GM18502 (cell line): ENCODE data around the gene IRF2BP1.
"Not testable (repeated sequence)": the region's sequence is repeated elsewhere in the genome, so short reads cannot be mapped to it uniquely, and the experiment has no call there.

Experiments
- ATAC-seq: cut with Tn5 transposase; IDR thresholded peaks from one replicate; pipeline ENCODE4 v1.9.1; 2021; ENCODE audit warnings: mild to moderate bottlenecking; ENCODE audit not compliant: unreplicated experiment, poor library complexity

The IRF2BP1 gene

DNA sequence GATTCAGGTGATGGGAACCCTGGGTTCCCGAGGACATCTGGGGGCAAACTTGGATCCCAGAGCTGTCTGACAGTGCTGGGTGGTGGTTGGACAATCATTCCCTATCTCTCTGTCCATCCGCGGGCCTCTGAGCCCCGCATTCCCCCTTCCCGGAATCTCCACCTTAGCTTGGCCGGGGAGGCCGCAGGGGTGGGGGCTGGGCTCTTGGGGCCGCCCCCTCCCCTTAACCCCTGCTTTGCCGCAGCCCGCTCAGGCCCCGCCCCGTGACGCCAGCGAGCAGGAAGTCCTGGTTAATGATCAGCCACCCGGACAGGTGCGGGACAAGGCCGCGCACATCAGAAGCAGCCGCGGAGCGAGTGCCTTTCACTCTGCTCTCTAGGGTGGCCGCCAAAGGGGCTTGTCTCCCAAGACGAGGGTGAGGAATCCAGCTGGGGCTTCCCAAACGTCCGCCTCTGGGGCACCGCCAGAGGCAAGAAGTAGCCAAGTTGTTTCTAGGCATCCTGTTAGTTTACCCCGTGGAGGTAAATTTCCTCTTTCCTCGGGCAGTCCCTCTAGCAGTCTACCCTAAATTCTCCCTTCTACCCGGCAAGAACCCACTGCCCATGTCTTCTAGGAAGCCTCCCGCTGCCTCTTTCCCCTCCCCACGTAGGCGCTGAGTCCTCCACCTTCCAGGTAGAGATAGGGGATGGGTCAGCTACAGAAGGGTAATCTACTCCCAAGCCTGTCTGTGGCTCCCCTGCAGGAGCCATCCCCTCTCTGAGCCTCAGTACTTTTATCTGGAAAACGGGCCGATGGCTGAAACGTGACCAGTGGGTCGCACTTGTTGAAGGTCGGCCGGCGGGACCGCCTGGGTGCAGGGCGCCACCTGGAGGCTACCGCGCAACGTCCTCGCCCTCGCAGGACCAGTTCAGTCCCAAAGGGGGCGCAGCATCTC is 3.0 kb downstream of the IRF2BP1 start:
- no peak for ATAC-seq

DNA sequence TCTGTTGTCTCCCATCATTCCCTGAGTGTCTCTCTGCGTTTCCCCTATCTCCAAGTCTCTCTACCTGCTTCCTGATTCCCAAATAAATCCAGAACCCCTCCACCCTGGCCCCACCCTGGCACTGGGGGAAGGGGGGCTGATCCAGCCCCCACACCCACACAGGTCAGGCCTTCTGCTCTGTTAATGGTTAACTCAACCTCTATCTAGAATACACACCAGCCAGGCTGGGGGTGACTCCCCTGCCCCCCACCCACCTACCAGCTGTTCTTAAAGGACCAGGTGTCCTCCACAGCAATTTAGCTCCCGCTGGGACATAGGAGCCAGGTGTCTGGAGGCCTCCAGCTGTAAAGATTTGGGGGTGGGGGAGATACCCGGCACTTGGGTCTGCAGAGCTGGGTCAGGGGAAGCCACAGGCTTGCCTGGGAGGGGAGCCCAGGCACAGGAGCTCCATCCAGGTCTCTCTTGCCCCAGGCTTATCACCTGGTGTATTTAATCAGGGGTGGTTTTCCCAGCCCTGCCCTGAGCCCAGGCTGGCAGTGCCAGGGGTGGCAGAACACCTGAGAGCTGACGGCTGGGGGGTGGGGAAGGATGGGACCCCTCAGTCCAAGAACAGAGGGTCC is 3.9 kb downstream of the IRF2BP1 start:
- no peak for ATAC-seq

DNA sequence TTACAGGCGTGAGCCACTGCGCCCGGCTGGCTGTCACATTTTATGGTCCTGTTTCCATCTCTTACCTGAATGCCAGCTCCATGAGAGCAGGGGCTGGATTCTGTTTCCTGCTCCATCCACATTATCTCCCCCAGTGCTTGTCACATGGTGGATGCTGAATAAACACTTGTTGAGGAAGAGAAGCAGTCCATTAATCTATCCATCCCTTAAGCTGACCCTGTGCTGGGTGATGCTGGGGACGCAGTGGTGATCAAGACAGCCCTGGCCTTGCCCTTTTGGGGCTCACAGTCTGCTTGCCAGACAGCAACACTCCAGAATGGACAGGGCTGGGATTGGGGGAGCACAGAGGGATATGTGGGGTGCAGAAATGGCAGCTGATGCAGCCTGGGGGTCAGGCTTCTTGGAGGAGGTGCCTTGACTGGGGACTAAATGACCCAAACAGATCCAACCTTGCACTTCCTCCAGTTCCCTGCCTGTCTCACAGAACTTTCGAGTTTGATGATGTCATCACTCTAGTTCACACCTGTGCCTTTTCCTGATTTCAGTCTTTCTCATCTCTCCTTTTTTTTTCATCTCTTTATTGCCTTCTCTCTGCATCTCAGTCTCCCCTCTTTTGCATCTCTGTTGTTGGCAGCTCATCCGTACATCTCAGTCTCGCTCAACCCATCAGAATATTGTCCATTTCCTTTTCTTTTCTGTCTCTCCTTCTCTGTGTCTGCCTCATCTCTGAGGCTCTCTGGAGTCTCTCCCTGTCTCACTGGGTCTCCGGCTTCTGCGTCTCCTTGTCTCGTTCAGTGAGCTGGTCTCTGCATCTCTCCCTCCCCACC is 4.6 kb downstream of the IRF2BP1 start:
- no peak for ATAC-seq

DNA sequence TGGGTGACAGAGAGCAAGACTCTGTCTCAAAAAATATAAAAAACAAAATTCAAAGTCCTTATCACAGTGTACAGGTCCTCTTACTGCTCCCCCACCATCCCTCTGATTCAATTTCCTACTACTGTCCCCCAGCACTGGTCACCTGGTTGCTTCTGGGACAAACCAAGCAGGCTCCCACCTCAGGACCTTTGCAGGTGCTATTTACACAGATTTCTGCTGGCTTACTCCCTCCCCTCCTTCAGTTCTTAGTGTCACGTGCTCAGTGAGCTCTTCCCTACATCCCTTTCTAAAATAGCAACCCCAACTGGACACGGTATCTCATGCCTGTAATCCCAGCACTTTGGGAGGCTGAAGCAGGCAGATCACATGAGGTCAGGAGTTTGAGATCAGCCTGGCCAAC is 6.0 kb downstream of the IRF2BP1 start:
- ATAC-seq = no peak

DNA sequence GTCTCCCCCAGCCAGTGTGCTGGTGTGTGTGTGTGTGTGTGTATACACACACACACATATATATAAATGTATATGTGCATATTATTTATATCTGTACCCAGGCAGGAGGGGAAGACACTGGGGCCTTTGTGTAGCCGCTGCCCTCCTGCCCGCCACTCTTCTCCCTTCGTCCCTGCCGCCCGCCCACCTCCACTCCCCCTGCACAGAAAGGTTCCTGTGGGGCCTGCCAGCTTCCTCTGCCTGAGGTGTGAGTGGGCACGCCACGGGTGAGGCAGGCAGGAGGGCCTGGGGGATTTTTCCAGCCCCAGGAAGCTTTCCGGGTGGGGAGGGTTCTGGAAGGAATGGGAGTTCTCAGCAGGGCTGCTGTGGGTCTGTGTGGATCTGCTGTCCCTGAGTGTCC is 6.9 kb downstream of the IRF2BP1 start:
- ATAC-seq = no peak

DNA sequence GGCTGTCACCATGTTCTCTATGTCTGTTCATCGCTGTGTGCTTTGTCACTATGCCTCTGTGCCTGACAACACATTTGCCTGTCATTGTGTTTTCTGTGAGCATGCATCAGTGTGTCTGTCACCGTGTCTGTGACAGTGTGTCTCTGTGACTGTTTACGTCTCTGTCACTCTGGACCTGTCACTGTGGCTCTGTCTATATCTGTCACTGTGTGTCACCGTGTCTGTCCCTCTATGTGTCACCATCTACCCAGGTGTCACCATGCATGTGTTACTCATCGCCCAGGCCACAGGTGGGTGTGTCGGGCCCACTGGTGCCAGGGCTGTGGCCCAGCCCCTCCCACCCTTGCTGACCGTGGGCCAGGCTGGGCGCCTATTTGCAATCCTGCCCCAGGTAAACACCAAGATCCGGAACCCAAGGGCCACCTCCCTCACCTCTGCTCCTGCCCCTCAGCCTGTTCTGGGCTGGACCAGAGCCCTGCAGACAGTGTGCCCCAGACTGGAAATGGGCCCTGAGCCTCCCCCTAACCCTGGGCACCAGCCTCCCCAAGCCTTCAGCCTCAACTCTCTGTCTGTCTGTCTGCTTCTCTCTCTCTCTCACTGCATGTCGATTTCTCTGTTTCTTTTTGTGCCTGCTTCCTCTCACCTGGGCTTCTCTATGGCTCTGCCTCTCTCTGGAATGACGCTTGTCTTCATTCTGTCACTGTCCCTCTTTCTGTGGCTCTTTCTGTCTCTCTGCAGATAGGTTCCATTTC is 7.7 kb downstream of the IRF2BP1 start:
- ATAC-seq = no peak

GRCh38 chr19:45876411-45877197 is 9.3 kb downstream of the IRF2BP1 start:
- no peak for ATAC-seq

GRCh38 chr19:45876161-45876410 is 9.9 kb downstream of the IRF2BP1 start:
- no peak for ATAC-seq

GRCh38 chr19:45874620-45874966 is 11.3 kb downstream of the IRF2BP1 start:
- ATAC-seq = no peak

GRCh38 chr19:45873219-45873772 is 12.6 kb downstream of the IRF2BP1 start:
- ATAC-seq = no peak

DNA sequence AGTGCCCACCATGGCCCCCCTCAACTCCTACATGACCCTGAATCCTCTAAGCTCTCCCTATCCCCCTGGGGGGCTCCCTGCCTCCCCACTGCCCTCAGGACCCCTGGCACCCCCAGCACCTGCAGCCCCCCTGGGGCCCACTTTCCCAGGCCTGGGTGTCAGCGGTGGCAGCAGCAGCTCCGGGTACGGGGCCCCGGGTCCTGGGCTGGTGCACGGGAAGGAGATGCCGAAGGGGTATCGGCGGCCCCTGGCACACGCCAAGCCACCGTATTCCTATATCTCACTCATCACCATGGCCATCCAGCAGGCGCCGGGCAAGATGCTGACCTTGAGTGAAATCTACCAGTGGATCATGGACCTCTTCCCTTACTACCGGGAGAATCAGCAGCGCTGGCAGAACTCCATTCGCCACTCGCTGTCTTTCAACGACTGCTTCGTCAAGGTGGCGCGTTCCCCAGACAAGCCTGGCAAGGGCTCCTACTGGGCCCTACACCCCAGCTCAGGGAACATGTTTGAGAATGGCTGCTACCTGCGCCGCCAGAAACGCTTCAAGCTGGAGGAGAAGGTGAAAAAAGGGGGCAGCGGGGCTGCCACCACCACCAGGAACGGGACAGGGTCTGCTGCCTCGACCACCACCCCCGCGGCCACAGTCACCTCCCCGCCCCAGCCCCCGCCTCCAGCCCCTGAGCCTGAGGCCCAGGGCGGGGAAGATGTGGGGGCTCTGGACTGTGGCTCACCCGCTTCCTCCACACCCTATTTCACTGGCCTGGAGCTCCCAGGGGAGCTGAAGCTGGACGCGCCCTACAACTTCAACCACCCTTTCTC is 13.6 kb downstream of the IRF2BP1 start:
- no peak for ATAC-seq

DNA sequence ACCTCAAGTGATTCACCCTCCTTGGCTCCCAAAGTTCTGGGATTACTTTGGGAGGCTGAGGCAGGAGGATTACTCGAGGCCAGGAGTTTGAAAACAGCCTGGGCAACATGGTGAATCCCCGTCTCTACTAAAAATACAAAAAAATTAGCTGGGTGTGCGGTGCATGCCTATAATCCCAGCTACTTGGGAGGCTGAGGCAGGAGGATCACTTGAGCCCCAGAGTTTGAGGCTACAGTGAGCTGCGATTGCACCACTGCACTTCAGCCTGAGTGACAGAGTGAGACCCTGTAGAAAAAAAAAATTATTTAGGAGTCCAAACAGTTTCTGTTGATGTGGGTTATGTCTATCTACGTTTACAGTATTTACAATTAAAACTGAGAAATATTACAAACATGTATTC is 15.1 kb downstream of the IRF2BP1 start:
- ATAC-seq = no peak

- ATAC-seq = not testable (repeated sequence)
Measured at GRCh38 chr19:45867241-45867640, 18.7 kb downstream of the IRF2BP1 start.

DNA sequence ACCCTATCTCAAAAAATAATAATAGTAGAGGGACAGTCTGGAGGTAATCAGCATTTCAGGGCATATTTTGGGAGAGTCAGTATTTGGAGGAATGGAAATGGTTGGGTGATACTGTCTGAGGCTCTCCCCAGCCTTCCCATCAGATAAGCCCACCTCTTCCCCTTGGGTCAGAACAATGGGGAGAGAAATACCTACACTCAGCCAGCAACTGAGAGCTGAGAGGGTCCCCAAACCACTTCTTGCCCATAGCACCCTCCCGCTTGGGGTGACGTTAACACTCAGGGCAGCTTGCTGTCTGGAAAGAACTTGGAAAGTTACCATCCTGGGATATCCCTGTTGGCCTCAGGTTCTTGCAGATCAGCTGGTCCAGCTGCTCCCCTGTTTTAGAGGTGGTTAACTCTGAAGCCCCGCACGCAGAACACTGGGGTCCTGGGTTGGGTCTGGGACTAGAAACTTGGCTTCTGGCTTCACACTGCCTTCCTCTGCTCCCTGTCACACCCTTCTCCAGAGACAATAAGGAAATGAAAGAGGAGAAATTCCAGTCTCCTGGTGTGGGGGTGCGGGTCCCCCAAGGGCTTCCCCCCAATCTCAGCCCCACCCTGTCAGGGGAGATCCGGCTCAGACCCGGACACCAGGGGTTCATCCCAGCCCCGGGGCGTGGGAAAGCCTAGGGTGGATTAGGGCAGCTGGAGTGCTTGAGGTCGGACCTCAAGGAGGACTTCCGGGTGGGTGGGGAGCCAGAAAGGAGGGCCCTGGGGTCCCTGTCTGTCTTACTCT is 19.4 kb downstream of the IRF2BP1 start:
- no peak for ATAC-seq

DNA sequence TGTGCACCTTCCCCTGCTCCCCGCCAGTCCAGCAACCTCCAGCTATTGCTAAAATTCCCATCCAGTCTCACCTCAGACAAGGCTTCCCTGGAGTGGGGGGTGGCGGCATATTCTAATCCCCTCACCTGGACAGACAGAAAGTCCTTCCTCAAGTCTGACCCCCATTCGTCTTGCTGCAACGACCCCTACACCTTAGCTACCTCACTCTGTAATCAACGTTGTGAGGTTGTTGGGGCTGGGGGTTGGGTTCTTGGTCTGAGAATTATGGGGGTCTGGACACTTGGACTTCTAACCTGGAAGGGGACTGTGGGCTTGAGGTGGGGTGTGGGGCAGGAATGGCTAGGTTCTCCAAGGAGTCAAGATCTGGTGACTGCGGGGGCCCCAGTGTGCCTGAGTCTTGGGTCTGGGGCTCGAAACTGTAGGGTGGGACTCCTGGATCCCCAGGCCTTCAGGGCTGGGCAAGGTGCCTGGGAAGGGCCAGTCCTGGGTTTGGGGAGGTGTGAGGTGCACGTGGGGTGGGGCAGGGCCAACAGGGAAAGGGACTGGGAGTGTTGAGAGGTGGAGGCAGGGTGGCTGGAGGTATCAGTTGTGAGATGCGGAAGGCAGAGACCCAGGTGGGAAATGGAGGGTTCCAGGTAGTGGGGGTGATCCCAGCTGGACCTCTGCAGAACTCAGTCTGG is 20.5 kb downstream of the IRF2BP1 start:
- ATAC-seq = no peak

- ATAC-seq = no peak
Measured at GRCh38 chr19:45864629-45865082, 21.3 kb downstream of the IRF2BP1 start.
